Embryonic facial prominence (tissue), 1 donor: Measurements from ENCODE around the gene PCBP3.
"Not testable (repeated sequence)": the region's sequence is repeated elsewhere in the genome, so short reads cannot be mapped to it uniquely, and the experiment has no call there.

ENCODE experiments used
- DNase-seq: peaks from one replicate; pipeline ENCODE4 v3.0.0-alpha.2; 2016; ENCODE audit errors: extremely low spot score

PCBP3 gene

DNA sequence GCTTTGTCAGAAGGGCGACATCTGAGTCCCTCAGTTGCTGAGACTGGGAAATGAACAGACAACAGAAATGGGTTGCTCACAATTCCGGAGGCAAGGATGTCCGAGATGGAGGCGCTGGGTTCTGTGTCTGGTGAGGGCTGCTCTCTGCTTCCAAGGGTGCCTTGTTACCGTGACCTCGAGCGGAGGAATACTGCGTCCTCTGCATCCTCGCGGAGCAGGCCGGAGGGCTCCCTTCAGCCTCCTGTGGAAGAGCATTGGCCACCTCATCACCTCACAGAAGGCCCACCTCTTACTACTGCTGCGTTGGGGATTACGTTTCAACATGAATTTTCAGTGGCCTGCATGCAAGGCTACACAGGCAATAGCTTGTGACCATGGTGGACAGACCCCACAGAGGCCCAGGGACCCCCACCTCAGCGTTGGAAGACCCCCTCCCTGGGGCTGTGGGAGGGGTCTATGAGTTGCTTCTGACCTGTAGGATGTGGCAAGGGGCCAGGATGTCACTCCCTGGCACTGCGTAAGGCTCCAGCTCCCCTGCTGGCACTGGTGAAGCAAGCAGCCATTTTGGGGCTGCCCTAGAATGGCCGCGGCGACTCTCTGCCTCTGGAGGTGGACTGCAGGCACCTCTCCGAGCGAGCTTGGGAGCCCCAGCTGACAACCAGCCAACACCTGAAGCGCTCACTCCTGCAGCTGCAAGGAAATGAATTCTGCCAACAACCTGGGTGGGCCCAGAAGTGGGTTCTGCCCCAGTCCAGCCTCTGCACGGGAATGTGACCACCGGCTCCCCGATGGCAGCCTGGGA lies 301.7 kb downstream of the PCBP3 start:
- DNase-seq, result no peak

DNA sequence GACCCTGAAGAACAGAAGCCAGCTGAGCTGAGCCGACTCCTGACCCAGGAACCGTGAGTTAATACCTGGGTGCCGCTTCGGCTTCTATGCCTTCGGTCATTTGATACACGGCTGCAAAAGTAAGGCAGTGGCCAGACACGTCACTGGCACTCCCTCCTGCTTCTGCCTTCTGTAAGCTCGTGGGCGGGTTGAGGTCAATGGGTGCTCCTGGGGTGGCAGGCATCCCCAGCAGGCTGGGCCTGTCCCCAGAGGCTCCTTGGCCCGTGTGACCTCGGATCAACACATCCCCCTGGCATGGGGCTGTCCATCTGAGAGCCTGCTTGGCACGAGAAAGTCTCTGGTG lies 302.3 kb downstream of the PCBP3 start:
- DNase-seq, result no peak

DNA sequence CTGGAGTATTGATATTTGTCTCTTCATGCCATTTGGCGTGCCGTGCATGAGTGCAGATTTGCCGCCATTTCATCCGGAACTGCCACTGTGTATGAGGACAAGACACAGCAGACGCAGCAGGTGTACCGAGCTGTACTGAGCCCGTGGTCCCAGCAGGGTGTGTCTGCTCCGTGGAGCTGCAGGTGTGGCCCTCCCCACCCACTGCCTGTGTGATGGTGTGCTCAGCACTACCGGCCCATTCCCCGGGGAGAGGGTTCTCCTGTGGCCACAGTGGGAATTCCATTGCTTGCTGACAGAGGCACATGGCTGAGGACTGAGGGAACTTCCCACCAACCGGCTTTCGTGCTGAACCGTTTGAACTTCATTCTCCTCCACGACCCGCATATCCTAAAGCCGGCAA lies 303.8 kb downstream of the PCBP3 start:
- DNase-seq, result no peak

DNA sequence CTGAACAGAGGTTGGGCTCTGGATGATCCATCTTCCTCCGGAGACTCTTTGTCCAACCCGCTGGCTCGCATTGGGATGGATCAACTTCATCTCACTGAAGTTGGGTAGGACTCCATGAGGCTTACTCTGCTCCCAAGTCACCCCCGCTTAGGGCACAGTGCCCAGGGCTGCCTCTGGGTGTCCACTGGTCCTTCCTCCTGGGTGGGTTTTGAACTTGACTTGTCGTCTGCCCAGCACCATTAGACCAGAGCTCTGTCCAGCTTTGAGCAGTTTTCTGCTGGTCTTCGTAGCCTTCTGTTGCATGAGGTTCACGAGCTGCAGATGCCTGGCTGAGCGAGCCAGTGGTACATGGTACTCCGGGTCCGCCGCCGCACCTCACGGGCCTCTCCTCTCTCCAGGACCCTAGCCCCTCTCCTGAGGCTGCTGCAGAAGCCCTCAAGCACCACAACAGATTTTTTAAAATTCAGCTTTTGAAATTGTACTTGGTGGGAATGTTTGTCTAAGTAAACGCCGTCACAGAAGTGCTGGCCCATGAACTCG lies 304.3 kb downstream of the PCBP3 start:
- DNase-seq, result no peak

DNA sequence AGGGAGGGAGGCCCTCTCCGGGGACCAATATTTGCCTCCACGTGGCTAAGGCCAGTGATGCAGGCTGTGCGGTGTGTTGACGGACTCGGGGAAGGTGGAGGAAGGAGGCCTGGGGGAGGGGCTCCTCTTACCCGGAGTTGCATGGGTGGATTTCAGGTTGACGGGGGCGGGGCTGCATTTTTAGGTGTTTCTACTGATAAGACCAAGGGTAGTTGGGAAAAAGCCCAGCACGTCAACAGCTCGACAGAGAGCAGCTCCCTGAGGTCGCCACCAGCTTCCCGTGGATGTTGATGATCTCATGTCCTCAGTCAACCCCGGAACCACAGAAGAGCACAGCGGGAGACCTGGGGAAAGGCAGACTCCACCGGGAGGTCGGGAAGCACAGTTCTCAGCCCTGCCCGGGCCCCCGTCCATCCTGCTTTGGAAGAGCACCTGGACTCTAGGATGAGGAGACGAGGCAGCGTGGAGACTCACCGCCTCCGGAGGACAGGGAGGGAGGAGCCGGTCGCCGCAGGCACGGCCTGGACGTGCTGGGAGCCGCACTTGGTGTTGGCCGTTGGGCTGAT lies 305.1 kb downstream of the PCBP3 start:
- DNase-seq, result no peak

DNA sequence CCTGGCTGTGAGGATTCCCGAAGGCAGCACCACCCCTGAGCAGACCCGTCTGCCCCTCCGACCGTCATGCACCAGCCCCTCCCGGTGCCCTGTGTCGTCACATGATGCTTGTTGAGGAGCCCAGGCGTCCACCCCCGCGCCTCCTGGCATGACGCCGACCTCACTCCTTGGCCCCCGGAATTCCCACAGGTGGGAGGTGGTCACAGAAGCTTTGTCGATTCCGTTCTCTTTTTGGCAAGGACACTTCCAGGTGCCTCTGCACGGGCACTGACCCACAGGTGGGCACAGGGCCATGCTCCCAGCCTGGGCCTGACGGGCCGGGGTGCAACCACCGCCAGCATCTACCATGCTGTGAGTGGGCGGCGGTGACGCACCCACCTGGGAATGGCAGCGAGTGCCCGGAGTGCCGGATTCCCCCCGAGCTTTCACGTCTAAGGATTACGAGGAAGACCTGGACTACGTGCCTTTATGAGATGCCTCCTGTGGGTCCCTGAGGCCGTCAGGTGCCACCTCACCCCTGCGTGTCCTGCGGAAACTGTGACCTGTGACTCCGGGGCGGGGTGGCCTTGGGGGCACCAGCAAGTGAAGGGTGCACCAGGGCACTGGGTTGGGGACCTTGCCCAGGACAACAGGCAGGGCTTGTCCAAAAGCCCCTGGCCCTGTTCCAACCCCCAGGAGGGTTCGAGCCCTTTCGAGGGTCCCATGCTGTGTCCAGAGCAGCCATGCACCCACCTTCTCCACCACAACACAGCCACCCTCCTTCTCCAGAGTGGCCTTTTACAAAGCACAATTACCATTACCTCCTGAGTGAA lies 306.6 kb downstream of the PCBP3 start:
- DNase-seq, result no peak

DNA sequence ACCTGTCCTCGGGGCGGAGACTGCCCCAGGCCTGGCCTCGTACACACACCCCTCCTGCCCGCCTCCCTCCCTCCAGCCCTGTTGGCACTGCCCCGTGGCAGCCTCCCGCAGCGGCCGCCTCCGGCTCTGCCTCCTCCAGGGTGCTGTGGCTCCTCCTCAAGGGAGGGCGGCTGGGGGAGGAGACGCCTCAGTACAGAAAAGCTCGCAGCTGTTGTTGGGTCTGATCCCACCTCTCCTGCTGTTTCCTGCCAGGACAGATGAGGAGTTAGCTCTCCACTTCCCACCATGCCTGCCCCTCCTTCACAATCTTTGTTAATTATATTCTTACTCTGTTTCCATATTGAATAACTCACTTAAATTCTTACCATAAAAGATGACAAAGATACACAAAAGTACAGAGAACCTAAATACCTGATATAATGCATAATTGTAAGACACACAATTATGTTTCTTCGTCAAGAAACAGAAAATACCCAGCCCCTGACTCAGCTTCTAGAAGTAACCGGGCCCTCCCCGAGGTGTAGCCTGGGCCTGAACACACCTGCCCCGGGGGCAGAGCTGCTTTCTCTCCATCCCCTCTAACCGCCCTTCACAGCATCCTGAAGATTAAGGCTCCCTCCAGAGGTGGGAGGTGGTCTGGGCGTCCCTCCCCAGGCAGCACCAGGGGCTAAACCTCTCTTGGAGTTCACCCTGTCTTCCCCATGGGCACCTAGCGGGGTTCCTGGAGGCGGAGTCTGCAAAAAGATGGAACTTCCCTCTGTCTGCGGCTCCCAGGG lies 307.4 kb downstream of the PCBP3 start:
- DNase-seq, result peak; percentile 37

DNA sequence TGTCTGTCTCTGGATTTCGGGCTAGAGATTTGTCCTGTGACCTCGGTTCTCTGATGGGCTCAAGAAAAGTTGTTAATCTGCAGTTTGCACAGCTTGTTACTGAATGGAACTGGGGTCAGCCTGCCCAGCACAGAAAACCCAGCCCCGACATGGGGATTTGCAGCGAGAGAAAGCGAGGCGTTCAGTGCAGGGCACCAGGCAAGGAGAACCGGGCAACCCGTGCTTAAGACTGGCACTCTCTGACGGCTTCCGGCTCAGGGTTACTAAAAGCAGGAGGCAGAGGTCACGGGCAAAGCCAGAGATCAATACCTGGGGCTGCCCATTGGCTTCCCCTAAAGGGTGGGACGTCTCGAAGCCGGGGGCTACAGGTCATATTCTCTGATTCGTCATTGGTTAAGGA lies 308.2 kb downstream of the PCBP3 start:
- DNase-seq, result no peak

DNA sequence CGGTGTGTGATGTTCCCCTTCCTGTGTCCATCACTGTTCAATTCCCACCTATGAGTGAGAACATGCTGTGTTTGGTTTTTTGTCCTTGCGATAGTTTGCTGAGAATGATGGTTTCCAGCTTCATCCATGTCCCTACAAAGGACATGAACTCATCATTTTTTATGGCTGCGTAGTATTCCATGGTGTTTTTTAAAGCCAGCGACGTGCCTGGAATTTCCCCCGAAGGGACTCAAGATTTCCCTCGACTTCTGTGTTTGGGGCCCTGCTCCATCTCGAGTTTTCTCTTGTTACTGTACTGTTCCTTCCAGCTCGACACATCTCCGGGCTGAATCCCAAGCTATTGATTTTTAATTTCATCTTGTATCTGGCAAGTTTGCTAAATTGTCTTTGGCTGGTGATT lies 309.0 kb downstream of the PCBP3 start:
- DNase-seq, result not testable (repeated sequence)

DNA sequence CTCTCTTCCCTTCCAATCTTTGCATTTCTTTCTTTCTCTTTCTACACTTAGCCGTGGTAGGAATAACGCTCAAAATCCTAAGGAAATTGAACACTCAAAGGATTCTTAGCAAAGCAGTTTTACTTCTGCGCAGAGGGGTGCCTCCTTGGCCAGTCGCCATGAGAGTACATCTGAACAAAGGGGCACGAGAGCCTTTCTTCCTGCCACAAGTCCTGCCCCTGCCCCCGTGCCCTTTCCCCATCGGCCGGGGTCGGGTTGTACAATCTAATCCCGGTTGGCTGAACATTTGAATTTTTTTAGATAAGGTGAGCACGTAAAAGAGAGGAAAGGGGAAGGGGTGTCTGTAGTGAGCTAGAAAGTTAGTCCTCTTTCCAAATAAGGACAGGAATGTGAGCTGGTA lies 309.4 kb downstream of the PCBP3 start:
- DNase-seq, result no peak

DNA sequence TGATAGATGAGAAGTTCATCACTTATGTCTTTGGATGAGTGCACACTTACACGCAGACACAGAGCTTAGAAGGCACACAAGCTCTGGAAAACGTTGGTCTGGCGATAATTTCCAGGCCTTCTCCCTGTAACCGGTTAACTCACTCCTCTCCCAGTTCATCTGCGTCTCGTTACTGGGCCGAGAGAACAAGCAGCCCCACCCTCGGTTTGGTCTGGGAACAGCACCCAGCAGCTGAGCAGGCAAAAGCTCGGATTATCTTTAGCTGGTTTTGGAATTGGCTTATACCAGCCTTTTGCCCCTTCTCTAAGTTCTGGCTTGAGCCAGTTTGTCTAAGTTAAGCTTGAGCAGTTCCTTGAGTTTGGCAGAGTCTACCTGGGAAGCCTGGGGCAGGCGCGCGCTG lies 310.7 kb downstream of the PCBP3 start:
- DNase-seq, result no peak

DNA sequence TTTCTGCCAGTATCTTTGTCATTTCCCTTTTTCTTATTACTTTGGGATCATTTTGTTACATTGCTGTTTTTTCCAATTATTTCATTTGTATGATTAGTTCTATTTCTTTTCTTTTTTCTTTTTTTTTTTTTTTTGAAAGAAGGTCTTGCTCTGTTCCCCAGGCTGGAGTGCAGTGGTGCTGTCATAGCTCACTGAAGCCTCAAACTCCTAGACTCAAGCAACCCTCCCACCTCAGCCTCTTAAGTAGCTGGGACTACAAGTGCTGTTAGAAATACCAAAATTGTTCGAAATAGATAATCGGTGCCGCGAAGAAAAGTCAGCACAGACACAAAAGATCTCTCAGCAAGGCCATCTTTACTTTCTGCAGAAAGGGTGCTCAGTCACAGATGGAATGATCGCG lies 311.4 kb downstream of the PCBP3 start:
- DNase-seq, result no peak

DNA sequence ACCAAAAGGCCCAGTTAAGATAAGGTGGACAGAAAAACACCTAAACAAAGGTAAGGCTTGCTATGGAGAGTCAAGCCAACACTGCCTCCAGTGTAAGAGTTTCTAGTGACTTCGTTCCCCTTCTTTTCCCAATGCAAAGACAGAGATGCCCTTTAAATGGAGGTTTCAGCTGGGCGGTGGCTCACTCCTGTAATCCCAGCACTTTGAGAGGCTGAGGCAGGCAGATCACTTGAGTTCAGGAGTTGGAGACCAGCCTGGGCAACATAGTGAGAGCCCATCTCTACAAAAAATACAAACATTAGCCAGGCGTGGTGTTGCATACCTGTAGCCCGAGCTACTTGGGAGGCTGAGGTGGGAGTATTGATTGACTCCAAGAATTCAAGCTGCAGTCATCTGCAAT lies 314.0 kb downstream of the PCBP3 start:
- DNase-seq, result no peak

DNA sequence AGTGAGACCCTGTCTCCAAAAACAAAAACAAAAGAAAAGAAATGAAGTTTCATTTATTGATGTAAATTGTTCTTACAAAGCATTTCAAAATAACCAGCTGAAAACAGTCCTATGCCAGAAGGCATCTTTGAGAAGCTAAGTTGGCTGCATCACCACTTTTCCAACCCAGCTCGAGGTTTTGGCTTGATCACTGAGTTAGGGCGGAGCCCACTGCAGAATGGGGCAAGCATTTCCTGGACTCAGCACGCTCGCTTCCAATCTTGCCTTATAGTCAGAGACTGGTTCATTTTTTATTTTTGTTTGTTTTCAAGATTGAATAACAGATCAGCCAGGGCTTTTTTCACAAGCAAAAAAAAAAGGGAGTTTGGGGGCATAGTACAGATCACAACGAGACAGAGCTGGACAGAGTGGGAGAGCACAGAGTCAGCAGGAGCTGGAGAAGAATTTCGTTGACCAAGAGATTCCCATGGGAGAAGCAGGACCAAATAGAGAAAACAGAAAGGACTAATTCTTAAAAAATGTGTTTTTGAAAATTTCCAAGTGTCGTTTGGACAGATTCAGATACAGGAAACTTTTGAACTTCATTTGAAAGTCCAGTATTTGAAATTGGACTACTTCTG lies 314.6 kb downstream of the PCBP3 start:
- DNase-seq, result no peak

DNA sequence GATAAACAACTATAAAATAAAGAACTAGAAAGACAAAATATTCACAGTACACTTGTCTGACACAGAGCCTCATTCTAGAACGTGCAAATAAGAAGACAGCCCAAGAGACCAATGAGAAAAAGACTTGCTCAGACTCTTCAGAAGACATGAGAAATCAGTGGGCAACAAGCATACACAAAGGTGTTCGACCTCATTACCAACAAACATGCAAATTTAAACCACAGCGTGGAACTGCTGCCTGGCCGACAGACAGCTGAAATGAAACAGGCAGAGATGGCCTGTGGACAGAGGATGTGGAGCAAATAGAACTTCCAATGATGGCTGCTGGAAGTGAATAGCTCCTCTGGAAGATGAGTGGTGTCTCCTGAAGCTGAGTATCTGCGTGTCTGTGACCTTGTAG lies 315.7 kb downstream of the PCBP3 start:
- DNase-seq, result no peak

DNA sequence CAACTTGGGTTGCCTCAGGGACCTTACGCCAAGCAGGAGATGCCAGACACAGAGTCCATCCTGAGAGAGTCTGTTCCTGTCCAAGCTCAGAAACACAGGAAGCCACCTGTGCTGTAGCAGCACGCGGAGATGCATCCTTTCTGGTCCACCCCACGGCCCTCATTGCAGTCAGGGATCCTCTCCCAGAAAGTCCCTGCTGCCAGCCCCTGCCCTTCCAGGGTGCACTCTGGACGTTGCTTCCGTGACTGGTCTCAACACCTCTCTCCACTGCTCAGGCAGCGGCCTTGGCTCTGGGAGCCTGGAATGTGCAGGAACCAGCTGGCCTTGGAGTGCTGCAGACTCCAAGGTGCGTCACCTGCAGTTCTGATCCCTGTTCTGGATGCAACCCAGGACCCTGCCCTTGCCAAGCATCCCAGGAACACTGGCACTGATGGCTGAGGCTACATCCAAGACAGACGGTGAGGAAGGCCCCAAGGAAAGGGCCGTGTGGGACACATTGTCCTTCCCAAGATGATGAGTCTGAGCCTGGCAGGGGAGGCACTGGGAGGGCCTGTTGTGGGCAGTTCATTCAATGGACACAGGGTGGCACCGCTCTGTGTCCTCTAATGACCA lies 316.4 kb downstream of the PCBP3 start:
- no peak for DNase-seq

DNA sequence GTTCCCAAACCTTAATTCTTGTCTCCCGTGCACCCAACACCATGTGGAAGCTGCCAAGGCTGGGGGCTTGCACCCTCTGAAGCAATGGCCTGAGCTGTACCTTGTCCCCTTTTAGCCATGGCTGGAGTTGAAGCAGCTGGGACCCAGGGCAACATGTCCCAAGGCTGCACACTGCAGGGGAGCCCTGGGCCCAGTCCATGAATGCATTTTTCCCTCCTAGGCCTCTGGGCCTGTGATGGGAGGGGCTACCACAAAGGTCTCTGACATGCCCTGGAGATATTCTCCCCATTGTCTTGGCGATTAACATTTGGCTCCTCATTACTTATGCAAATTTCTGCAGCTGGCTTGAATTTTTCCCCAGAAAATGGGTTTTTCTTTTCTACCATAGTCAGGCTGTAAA lies 317.9 kb downstream of the PCBP3 start:
- not testable (repeated sequence) for DNase-seq

DNA sequence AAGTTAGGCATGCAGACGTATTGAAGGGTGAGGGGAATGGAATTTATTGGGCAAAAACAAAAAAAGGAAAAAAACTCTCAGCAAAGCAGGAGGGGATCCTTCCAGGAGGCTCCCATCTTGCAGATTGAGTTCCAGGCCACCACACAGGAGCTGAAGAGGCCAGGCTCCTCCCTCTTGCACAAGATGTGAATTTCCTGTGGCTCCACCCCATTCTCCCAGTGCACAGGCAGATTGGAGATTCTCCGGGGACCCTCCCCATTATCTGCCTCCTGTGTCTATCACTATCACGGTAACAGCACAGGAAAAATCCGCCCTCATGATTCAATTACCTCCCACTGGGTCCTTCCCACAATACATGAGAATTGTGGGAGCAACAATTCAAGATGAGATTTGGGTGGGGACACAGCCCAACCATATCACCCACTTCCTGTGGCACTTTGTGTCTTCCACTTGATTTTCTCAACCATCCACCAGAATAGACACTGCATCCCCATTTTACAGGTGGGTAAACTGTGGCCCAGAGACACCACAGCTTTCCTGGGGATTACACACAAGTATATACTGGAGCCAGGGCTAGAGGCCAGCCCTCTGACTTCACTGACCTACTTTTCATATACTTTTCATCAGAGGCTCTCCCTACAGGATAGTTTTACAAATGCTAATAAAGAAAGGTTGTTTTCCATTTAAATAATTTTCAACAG lies 319.2 kb downstream of the PCBP3 start:
- DNase-seq, result no peak

DNA sequence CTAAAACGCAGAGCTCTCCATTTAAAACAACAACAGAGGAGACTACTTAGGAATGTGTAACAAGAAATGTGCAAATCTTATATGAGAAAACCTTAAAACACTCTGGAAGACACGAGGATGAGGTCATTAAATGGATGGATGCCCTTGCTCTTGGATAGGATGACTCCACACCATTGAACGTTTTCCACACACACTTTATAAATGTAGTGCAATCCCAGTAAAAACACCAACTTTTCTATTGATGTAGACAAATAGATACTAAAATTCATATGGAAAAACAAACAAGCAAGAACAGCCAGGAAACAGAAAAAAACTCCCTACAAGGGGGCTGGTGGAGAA lies 319.7 kb downstream of the PCBP3 start:
- no peak for DNase-seq

DNA sequence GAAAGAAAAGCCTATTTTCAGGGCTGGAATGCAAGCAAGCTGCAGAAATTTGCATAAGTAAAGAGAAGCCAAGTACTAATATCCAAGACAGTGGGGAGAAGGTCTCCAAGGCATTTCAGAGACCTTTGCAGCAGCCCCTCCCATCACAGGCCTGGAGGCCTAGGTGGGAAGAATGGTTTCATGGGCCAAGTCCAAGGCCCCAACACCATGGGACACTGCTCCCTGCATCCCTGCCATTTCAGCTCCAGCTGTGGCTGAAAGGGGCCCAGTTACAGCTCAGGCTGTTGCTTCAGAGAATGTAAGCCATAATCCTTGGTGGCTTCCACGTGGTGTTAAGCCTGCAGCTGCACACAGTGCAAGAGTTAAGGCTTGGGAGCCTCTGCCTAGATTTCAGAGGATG lies 321.1 kb downstream of the PCBP3 start:
- DNase-seq, result no peak
